Muscle layer of duodenum (tissue), 2 donors: ENCODE data around the gene PDE9A.

ENCODE experiments used
- H3K27ac ChIP-seq: one replicate; pipeline ENCODE4 v1.7.0; 2013; ENCODE audit warnings: mild to moderate bottlenecking, low read length
- H3K27me3 ChIP-seq: one replicate; pipeline ENCODE4 v1.7.0; 2013; ENCODE audit warnings: low read depth, mild to moderate bottlenecking, control low read depth, low read length
- H3K36me3 ChIP-seq, 2 donors: one replicate each; pipeline ENCODE4 v1.7.0; 2013; ENCODE audit warnings: low read length in 2 of 2, control low read depth in 1 of 2, mild to moderate bottlenecking in 1 of 2; ENCODE audit not compliant: insufficient read depth in 2 of 2, control insufficient read depth in 1 of 2
- H3K4me1 ChIP-seq, 2 donors: one replicate each; pipeline ENCODE4 v1.7.0; 2013; ENCODE audit warnings: low read length in 2 of 2, mild to moderate bottlenecking in 2 of 2, control low read depth in 1 of 2, moderate library complexity in 1 of 2; ENCODE audit not compliant: insufficient read depth in 2 of 2, control insufficient read depth in 1 of 2
- H3K4me3 ChIP-seq, 2 donors: one replicate each; pipeline ENCODE4 v1.7.0; 2013; ENCODE audit warnings: low read length in 2 of 2, low read depth in 1 of 2, mild to moderate bottlenecking in 1 of 2
- H3K9me3 ChIP-seq, 2 donors: one replicate each; pipeline ENCODE4 v1.7.0; 2013; ENCODE audit warnings: low read length in 2 of 2, control low read depth in 1 of 2, mild to moderate bottlenecking in 1 of 2; ENCODE audit not compliant: control insufficient read depth in 1 of 2
- donor health status: healthy.

PDE9A gene

DNA sequence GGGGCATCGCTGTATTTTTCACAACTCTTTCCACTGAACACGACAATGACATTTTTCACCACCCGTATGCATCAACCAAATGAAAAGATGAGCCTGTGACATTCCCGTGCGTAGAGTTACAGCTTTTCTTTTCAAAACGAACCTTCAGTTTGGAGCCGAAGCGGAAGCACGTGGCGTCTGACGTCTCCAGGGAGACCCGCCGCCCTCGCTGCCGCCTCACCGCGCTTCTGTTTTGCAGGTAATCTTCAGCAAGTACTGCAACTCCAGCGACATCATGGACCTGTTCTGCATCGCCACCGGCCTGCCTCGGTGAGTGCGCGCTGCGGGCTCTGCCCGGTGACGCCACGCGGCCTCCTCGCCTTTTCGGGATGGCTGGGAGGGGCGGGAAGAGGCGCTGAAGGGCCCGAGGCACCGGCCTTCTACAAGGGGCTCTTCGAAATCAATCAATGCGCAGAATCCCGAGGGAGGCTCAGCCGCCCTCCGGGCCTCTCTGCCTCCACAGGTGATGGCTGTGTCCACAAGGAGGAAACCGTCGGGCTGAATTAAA lies 32.6 kb downstream of the PDE9A start:
- Histone ChIP-seq H3K27ac (no peak overlapping the region), H3K9me3 (no peaks in the 10 kb centered on the region), H3K36me3 (peaks cover 0 to 37% of the 10 kb centered on the region in 2 donors), H3K27me3 (no peaks in the 10 kb centered on the region), H3K4me1 (peaks cover 0 to 10% of the 10 kb centered on the region in 2 donors), H3K4me3 (no peak overlapping the region)

DNA sequence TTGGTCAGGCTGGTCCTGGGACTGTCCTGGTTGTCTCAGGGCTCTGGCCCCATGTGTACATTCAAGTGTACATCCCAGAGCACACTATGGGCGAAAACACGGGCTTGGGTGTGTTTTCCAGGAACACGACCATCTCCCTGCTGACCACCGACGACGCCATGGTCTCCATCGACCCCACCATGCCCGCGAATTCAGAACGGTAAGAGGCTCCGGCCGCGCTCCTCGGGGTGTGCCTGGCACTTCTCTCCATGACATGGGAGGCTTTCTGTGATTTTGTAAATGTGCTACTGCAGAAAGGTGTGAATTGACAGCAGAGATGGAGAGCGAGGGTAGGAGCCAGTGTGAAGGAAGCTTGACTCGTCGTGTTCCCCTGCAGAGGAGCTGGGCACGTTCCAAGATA lies 34.4 kb downstream of the PDE9A start:
- no peaks in the 10 kb centered on the region for H3K27me3 ChIP-seq
- peaks cover 0 to 6% of the 10 kb centered on the region in 2 donors for H3K4me1 ChIP-seq
- no peaks in the 10 kb centered on the region for H3K9me3 ChIP-seq
- H3K36me3 ChIP-seq = peaks cover 0 to 53% of the 10 kb centered on the region in 2 donors
- H3K27ac ChIP-seq = no peak overlapping the region
- no peak overlapping the region for H3K4me3 ChIP-seq

- H3K4me1 ChIP-seq = peaks cover 0 to 6% of the 10 kb centered on the region in 2 donors
- peaks cover 0 to 53% of the 10 kb centered on the region in 2 donors for H3K36me3 ChIP-seq
- no peaks in the 10 kb centered on the region for H3K27me3 ChIP-seq
- no peaks in the 10 kb centered on the region for H3K9me3 ChIP-seq
- no peak overlapping the region for H3K27ac ChIP-seq
- H3K4me3 ChIP-seq = no peak overlapping the region
Measured at GRCh38 chr21:42688226-42688840, 34.9 kb downstream of the PDE9A start.

DNA sequence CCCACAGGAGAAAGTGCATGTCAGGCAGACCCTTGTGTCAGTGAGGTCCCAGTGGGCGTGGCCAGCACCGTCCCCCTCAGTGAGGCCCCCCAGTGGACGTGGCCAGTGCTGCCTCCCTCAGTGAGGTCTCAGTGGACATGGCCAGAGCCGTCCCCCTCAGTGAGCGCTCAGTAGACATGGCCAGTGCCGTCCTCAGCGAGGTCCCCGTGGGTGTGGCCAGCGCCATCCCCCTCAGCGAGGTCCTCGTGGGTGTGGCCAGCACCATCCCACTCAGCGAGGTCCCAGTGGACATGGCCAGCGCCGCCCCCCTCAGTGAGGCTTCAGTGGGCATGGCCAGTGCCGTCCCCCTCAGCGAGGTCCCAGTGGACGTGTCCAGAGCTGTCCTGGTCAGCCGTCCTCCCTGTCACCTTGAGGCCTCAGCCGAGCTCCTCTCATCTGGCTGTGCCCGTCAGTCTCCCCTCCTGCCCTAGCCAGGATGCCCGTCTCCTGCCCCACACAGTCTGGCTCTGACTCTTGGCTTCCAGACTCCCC lies 35.5 kb downstream of the PDE9A start:
- Histone ChIP-seq H3K36me3 (peaks cover 0 to 53% of the 10 kb centered on the region in 2 donors), H3K27me3 (no peaks in the 10 kb centered on the region), H3K27ac (no peak overlapping the region), H3K9me3 (no peaks in the 10 kb centered on the region), H3K4me3 (no peak overlapping the region), H3K4me1 (peaks cover 0 to 6% of the 10 kb centered on the region in 2 donors)

GRCh38 chr21:42690586-42690985 lies 37.2 kb downstream of the PDE9A start:
- Histone ChIP-seq H3K27me3 (no peaks in the 10 kb centered on the region), H3K4me3 (no peak overlapping the region), H3K9me3 (no peaks in the 10 kb centered on the region), H3K27ac (no peak overlapping the region), H3K4me1 (peaks cover 0 to 10% of the 10 kb centered on the region in 2 donors), H3K36me3 (peaks cover 0 to 53% of the 10 kb centered on the region in 2 donors)

DNA sequence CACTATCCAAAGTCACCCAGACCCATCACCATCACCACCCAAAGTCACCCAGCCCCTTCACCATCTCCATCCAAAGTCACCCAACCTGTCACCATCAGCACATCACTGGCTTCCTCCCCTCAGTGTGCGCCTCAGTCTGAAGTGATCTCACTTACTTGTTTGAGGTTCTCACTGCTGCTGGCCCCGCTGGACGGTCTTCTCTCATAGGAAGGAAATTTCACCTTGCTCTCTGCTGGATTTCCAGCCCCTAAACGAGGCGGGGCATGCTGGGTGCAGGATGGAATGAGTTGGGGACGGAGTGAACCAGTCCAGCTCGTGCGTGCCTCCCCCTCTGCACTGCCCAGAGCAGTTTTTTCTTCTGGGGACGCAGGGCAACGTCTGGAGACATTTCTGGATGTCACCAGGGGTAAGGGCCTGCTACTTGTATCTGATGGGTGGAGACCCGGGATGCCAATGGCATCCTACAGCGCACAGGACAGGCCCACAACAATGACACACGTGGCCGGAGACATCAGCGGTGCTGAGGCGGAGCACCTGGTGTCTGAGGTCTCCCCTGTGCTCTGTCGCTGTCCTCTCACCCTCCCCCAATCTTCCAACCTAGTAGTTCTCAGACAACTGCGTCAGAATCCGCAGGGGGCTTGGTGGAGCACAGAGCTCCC lies 38.6 kb downstream of the PDE9A start:
- H3K9me3 ChIP-seq = no peaks in the 10 kb centered on the region
- no peak overlapping the region for H3K4me3 ChIP-seq
- H3K27ac ChIP-seq = no peak overlapping the region
- H3K36me3 ChIP-seq = peaks cover 0 to 52% of the 10 kb centered on the region in 2 donors
- H3K27me3 ChIP-seq = no peaks in the 10 kb centered on the region
- H3K4me1 ChIP-seq = peaks cover 0 to 18% of the 10 kb centered on the region in 2 donors

DNA sequence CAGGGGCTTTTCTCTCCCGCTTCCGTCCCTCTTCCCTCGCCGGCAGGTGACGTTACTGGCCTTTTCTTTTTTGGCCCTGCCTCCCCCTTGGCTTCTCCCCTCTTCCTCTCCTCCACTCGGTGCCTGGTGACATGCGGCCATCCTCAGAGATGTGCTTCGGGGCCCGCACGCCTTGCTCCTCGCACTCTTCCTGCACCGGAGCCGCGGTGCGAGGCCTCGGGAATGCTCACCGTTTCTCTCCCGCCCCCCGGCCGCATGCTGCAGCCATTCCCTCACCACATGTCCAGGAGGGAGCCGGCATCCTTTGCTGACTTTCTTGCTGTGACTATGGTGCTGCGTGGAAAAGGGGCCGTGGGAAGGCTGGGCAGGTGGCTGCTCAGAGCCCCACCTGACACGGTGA lies 39.3 kb downstream of the PDE9A start:
- Histone ChIP-seq H3K4me3 (no peak overlapping the region), H3K36me3 (peaks cover 0 to 57% of the 10 kb centered on the region in 2 donors), H3K27ac (no peak overlapping the region), H3K27me3 (no peaks in the 10 kb centered on the region), H3K4me1 (peaks cover 0 to 18% of the 10 kb centered on the region in 2 donors), H3K9me3 (no peaks in the 10 kb centered on the region)

DNA sequence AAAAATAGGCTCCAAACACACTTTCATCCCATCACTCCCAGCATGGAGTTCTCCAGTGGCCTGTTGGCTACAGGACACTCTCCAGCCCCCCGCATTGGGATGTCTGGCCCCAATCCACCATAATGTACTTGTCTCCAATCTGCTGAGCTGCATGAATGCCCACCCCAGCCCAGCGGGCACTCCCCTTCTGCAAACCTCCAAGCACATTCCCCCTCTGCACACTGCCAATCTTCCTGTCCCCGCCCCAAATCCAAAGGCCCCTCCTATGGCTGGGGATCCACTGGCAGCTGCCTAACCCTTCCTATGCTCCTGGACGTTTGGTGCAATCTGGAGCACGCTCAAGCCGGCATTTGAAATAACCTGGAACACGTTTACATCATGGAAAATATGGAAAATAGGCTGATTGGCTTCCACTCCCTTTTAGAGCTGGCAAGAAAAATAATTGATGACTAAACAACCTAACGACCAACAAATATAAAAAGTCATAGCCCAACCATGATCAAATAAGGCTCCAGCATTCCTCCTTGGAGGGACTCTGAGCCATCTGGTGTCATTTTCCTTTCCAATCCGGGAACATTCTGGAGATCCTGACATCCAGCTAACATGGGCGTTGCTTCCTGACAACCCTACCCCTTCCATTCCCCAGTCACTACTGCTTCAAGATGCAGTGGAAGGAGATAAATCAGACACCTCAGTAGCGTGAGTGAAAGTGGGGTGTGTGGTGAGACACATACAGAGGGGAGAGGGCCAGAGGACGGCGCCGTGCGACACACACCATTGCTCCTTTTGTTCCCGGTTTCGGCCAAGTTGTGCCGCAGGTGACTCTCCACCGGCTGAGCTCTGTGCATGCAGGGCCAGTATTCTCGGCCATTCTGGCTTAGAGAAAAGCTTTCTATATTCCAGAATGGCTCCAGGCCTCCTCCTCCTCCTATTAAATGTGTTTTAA lies 41.6 kb downstream of the PDE9A start:
- Histone ChIP-seq H3K9me3 (no peaks in the 10 kb centered on the region), H3K36me3 (peaks cover 4 to 55% of the 10 kb centered on the region in 2 donors), H3K27me3 (no peaks in the 10 kb centered on the region), H3K27ac (peak overlapping the region; percentile 8), H3K4me3 (no peak overlapping the region), H3K4me1 (peaks cover 0 to 18% of the 10 kb centered on the region in 2 donors)

DNA sequence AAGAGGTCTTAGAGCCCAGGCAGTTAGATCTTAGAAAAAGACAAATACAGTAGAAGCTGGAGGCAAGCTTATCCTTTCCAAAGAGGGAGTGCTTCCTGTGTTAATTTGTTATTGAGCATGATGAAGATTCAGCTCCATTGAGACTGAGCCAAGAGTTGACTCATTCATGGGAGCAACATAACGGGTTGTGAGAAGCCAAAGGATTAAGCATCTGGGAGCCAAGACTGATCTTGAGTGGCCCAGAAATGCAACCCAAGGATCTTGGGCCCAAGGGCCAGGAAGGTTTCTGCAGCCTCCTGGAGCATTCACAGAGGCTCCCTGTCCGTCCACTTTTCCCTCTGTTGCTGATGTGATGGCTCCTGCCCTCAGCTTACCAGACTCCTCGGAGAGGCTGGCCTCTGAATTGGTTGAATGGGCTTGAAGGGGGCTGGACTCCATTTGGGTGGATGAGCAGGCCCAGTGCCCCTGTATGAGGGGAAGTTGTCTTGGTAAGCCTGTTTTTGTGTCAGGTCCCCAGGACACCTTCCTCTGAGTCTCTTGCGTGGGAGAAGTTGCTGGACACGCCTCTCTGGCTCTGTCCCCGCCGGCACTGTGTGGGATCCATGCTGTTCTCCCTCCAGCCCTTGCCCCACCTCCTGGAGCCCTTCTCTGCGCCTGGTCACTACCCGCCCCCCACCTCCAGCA lies 42.4 kb downstream of the PDE9A start:
- Histone ChIP-seq H3K4me1 (peaks cover 0 to 18% of the 10 kb centered on the region in 2 donors), H3K27me3 (no peaks in the 10 kb centered on the region), H3K27ac (no peak overlapping the region), H3K4me3 (no peak overlapping the region), H3K9me3 (no peaks in the 10 kb centered on the region), H3K36me3 (peaks cover 4 to 52% of the 10 kb centered on the region in 2 donors)

DNA sequence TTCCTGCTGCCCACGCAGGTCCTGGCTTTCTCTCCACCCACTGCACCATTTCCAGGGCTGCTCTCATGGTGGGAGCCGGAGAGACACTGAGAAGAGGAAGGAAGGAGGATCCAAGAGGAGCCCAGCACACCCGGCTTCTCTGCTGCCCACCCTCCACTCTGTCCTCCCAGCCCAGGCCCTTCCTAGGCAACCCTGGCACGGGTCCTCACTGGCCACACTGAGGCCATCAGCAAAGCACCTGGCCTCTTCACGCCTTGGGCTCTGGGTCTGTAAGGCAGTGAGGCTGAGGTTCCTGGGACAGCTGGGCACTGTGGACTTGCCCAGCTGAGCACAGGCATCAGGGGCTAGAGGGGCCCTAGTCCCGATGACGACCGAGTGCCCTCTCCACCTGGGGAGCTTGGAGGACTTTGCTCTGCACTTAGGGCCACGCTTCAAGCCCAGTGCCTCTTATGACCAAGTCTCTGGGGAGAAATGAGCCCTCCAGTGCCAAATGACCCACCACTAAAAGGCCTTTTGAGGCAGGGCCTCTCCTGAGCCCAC lies 43.1 kb downstream of the PDE9A start:
- Histone ChIP-seq H3K27ac (no peak overlapping the region), H3K4me3 (no peak overlapping the region), H3K4me1 (peaks cover 0 to 18% of the 10 kb centered on the region in 2 donors), H3K36me3 (peaks cover 4 to 44% of the 10 kb centered on the region in 2 donors), H3K9me3 (no peaks in the 10 kb centered on the region), H3K27me3 (no peaks in the 10 kb centered on the region)
